GM23338 (cell line): ENCODE results near the gene RABL3. TPM values are rescaled to one million over a fixed set of nuclear protein-coding genes. Genes with fewer than 3 reads are reported as not detected.

ENCODE experiments used
- ATAC-seq: fragments of 200-7000 bp; cut with Tn5 transposase; 3 replicates; pipeline ENCODE4 v1.9.1; 2020
- DNase-seq: peaks from one replicate; pipeline ENCODE4 v3.0.0-alpha.2; 2015; ENCODE audit warnings: low spot score
- H2AFZ ChIP-seq: fragments of 200-600 bp; sonication (generic); 2 replicates; pipeline ENCODE4 v1.8.0; 2016; ENCODE audit warnings: antibody characterized with exemption, mild to moderate bottlenecking, moderate library complexity
- H3F3A ChIP-seq: fragments of 200-600 bp; sonication (generic); replicated peaks from 2 replicates; pipeline ENCODE4 v1.8.0; 2017; ENCODE audit warnings: antibody characterized with exemption, mixed run types, low read depth
- H3K27ac ChIP-seq: fragments of 200-600 bp; sonication (generic); 2 replicates; pipeline ENCODE4 v1.6.1; 2016; ENCODE audit warnings: low read depth
- H3K27me3 ChIP-seq: fragments of 200-600 bp; sonication (generic); 2 replicates; pipeline ENCODE4 v1.8.0; 2016; ENCODE audit warnings: mild to moderate bottlenecking, mixed run types, moderate library complexity; ENCODE audit not compliant: insufficient read depth
- H3K36me3 ChIP-seq: fragments of 200-600 bp; sonication (generic); 2 replicates; pipeline ENCODE4 v1.8.0; 2016; ENCODE audit warnings: mild to moderate bottlenecking; ENCODE audit not compliant: insufficient read depth
- H3K4me1 ChIP-seq: fragments of 200-600 bp; sonication (generic); 2 replicates; pipeline ENCODE4 v1.8.0; 2016; ENCODE audit warnings: mild to moderate bottlenecking, moderate library complexity; ENCODE audit not compliant: insufficient read depth
- H3K4me2 ChIP-seq: fragments of 200-600 bp; sonication (generic); 2 replicates; pipeline ENCODE4 v1.7.1; 2017; ENCODE audit warnings: mixed run types
- H3K4me3 ChIP-seq: fragments of 200-600 bp; sonication (generic); 2 replicates; pipeline ENCODE4 v1.6.1; 2016; ENCODE audit warnings: mixed run types
- H3K79me2 ChIP-seq: fragments of 200-600 bp; sonication (generic); replicated peaks from 2 replicates; pipeline ENCODE4 v1.8.0; 2017; ENCODE audit warnings: mild to moderate bottlenecking; ENCODE audit not compliant: insufficient read depth
- H3K9me2 ChIP-seq: fragments of 200-600 bp; sonication (generic); 2 replicates; pipeline ENCODE4 v1.8.0; 2017; ENCODE audit not compliant: insufficient read depth
- H4K20me1 ChIP-seq: fragments of 200-600 bp; sonication (generic); replicated peaks from 2 replicates; pipeline ENCODE4 v1.8.0; 2017; ENCODE audit warnings: mild to moderate bottlenecking; ENCODE audit not compliant: insufficient read depth
- H3K27ac Mint-ChIP-seq: 2 replicates; pipeline ENCODE4 v1.8.0; 2020; ENCODE audit warnings: inconsistent platforms, mild to moderate bottlenecking, moderate library complexity, mixed read lengths
- H3K27me3 Mint-ChIP-seq: 3 replicates; pipeline ENCODE4 v1.8.0; 2022; ENCODE audit warnings: low read depth, mild to moderate bottlenecking, moderate library complexity, mixed read lengths, inconsistent platforms; ENCODE audit not compliant: insufficient read depth, poor library complexity
- H3K36me3 Mint-ChIP-seq: 3 replicates; pipeline ENCODE4 v1.8.0; 2021; ENCODE audit warnings: low read depth, mild to moderate bottlenecking, inconsistent platforms, moderate library complexity, mixed read lengths
- H3K4me1 Mint-ChIP-seq: 3 replicates; pipeline ENCODE4 v1.8.0; 2020; ENCODE audit warnings: mild to moderate bottlenecking, inconsistent platforms, mixed read lengths
- H3K4me3 Mint-ChIP-seq: 3 replicates; pipeline ENCODE4 v1.8.0; 2021; ENCODE audit warnings: moderate library complexity, mild to moderate bottlenecking, inconsistent platforms, mixed read lengths
- H3K9me3 Mint-ChIP-seq: 3 replicates; pipeline ENCODE4 v1.8.0; 2020; ENCODE audit warnings: moderate library complexity, mild to moderate bottlenecking, inconsistent platforms, mixed read lengths
- CREB1 ChIP-seq: fragments of 250-450 bp; sonication (Bioruptor Pico); IDR thresholded peaks from 2 replicates; pipeline ENCODE4 v1.5.0; 2020; ENCODE audit warnings: low read depth, mild to moderate bottlenecking, moderate library complexity
- EZH2 ChIP-seq: fragments of 200-600 bp; sonication (generic); IDR thresholded peaks from one replicate; pipeline ENCODE4 v1.8.0; 2017; ENCODE audit warnings: antibody characterized with exemption, mild to moderate bottlenecking, low read depth; ENCODE audit not compliant: unreplicated experiment
- EZH2phosphoT487 ChIP-seq: fragments of 200-600 bp; sonication (generic); IDR thresholded peaks from one replicate; pipeline ENCODE4 v1.8.1; 2018; ENCODE audit warnings: antibody characterized with exemption; ENCODE audit not compliant: unreplicated experiment
- JUNB ChIP-seq: IDR thresholded peaks from one replicate; pipeline ENCODE4 v1.6.1; 2016; ENCODE audit warnings: antibody characterized with exemption; ENCODE audit not compliant: unreplicated experiment
- NANOG ChIP-seq: IDR thresholded peaks from 2 replicates; pipeline ENCODE4 v1.6.1; 2016; ENCODE audit warnings: antibody characterized with exemption, borderline replicate concordance
- STAT1 ChIP-seq: IDR thresholded peaks from one replicate; pipeline ENCODE4 v1.6.1; 2016; ENCODE audit warnings: antibody characterized with exemption; ENCODE audit not compliant: unreplicated experiment
- ZNF114 ChIP-seq: fragments of 250-450 bp; sonication (Bioruptor Pico); IDR thresholded peaks from 2 replicates; pipeline ENCODE4 v1.5.0; 2020; ENCODE audit warnings: mild to moderate bottlenecking, moderate library complexity
- ZNF331 ChIP-seq: fragments of 250-450 bp; sonication (Bioruptor Pico); IDR thresholded peaks from 2 replicates; pipeline ENCODE4 v1.5.0; 2020; ENCODE audit warnings: low read depth, mild to moderate bottlenecking, moderate library complexity
- polyA plus RNA-seq: library from polyadenylated mRNA; unstranded; fragments of >200 nt; fragmentation: Nextera tagmentation; extraction: Ambion mirVana; gene quantifications from 2 replicates; pipeline ENCODE4 v1.2.1, GENCODE V29; 2016
- total RNA-seq: library from RNA; depleted of rRNA; stranded (reverse); fragments of >200 nt; shearing (Covaris generic); gene quantifications from 2 replicates; pipeline ENCODE4 v1.2.3, GENCODE V29; 2014
- TF ChIP-seq, protein P1 (sequence below): fragments of 250-450 bp; sonication (Bioruptor Pico); IDR thresholded peaks from 2 replicates; pipeline ENCODE4 v1.5.0; 2020; ENCODE audit warnings: mild to moderate bottlenecking, moderate library complexity
- TF ChIP-seq, protein P2 (sequence below): IDR thresholded peaks from one replicate; pipeline ENCODE4 v1.6.1; 2018; ENCODE audit warnings: antibody characterized with exemption; ENCODE audit not compliant: unreplicated experiment
- TF ChIP-seq, protein P3 (sequence below), 2 experiments: fragments of 200-600 bp in 1 of 2; sonication (generic) in 1 of 2; conservative IDR thresholded peaks; 2 replicates each; pipeline versions ENCODE4 v1.5.1 to v1.6.1; 2016 to 2017; ENCODE audit warnings: antibody characterized with exemption in 2 of 2, low read depth in 2 of 2, mild to moderate bottlenecking in 2 of 2, moderate library complexity in 1 of 2
- TF ChIP-seq, protein P4 (sequence below): IDR thresholded peaks from 2 replicates; pipeline ENCODE4 v1.6.1; 2016; ENCODE audit warnings: antibody characterized with exemption

RABL3 gene
- total and polyA plus RNA-seq, 2 experiments from 2014 or later, result 7.8 to 9.8 TPM

DNA sequence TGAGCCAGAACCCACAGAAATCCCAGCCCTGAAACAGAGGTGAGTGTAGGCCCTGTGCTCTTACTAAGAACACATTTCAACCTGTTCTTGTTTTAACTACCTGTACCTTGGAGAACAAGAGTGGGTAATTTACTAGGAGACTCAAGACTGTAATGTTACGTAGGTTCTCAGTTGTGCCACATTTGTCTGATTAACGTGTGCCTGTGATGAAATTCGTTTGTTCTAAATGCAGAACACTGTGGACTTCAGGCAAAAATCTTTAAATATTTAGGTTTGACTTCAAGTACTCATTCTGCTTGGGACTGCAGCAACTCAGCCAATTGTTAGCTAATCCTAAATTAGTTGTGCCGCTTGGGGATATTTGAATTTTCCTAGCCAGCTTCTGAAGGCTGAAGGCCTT, 28.6 kb upstream of the RABL3 start (continued):
- TF ChIP-seq, protein P1, sequence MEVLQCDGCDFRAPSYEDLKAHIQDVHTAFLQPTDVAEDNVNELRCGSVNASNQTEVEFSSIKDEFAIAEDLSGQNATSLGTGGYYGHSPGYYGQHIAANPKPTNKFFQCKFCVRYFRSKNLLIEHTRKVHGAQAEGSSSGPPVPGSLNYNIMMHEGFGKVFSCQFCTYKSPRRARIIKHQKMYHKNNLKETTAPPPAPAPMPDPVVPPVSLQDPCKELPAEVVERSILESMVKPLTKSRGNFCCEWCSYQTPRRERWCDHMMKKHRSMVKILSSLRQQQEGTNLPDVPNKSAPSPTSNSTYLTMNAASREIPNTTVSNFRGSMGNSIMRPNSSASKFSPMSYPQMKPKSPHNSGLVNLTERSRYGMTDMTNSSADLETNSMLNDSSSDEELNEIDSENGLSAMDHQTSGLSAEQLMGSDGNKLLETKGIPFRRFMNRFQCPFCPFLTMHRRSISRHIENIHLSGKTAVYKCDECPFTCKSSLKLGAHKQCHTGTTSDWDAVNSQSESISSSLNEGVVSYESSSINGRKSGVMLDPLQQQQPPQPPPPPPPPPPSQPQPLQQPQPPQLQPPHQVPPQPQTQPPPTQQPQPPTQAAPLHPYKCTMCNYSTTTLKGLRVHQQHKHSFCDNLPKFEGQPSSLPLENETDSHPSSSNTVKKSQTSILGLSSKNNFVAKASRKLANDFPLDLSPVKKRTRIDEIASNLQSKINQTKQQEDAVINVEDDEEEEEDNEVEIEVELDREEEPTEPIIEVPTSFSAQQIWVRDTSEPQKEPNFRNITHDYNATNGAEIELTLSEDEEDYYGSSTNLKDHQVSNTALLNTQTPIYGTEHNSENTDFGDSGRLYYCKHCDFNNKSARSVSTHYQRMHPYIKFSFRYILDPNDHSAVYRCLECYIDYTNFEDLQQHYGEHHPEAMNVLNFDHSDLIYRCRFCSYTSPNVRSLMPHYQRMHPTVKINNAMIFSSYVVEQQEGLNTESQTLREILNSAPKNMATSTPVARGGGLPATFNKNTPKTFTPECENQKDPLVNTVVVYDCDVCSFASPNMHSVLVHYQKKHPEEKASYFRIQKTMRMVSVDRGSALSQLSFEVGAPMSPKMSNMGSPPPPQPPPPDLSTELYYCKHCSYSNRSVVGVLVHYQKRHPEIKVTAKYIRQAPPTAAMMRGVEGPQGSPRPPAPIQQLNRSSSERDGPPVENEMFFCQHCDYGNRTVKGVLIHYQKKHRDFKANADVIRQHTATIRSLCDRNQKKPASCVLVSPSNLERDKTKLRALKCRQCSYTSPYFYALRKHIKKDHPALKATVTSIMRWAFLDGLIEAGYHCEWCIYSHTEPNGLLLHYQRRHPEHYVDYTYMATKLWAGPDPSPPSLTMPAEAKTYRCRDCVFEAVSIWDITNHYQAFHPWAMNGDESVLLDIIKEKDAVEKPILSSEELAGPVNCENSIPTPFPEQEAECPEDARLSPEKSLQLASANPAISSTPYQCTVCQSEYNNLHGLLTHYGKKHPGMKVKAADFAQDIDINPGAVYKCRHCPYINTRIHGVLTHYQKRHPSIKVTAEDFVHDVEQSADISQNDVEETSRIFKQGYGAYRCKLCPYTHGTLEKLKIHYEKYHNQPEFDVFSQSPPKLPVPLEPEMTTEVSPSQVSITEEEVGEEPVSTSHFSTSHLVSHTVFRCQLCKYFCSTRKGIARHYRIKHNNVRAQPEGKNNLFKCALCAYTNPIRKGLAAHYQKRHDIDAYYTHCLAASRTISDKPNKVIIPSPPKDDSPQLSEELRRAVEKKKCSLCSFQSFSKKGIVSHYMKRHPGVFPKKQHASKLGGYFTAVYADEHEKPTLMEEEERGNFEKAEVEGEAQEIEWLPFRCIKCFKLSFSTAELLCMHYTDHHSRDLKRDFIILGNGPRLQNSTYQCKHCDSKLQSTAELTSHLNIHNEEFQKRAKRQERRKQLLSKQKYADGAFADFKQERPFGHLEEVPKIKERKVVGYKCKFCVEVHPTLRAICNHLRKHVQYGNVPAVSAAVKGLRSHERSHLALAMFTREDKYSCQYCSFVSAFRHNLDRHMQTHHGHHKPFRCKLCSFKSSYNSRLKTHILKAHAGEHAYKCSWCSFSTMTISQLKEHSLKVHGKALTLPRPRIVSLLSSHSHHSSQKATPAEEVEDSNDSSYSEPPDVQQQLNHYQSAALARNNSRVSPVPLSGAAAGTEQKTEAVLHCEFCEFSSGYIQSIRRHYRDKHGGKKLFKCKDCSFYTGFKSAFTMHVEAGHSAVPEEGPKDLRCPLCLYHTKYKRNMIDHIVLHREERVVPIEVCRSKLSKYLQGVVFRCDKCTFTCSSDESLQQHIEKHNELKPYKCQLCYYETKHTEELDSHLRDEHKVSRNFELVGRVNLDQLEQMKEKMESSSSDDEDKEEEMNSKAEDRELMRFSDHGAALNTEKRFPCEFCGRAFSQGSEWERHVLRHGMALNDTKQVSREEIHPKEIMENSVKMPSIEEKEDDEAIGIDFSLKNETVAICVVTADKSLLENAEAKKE (CRISPR knock-in tag), result no peak
- TF ChIP-seq STAT1 (no peak), EZH2 (no peak)

DNA sequence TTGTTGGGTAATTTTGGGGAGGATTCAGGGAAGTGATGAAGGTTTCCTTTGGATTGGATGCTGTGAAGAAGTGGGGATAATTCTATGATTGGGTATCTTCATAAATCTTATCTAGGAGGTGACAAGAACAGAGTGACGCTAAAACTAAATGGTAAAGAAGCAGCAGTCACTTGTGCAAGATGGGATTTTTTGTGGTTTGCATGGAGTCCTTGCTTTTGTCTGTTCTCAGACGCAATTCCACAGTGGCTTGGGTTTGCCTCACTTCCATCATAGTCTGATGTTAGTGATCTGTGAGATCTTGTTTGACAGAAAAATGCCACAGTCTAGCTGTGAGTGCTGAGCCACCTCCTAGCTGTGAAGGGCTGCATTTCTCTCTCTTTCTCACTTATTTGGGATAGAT, 27.1 kb upstream of the RABL3 start:
- H3K4me3 ChIP-seq, result no peak overlapping the region
- peaks cover 12% of the 10 kb centered on the region for H3K36me3 Mint-ChIP-seq
- no peak for DNase-seq
- no peak overlapping the region for H3K27ac ChIP-seq
- no peaks in the 10 kb centered on the region for H3K27me3 ChIP-seq
- H3K27me3 Mint-ChIP-seq, result no peaks in the 10 kb centered on the region
- H3K4me1 ChIP-seq, result peaks cover 25% of the 10 kb centered on the region
- no peak for ATAC-seq
- H3F3A ChIP-seq, result no peaks in the 10 kb centered on the region
- 0 out of 2 replicates have a peak, but pooled peaks cover 6% of the 10 kb centered on the region for H3K36me3 ChIP-seq
- peaks cover 82% of the 10 kb centered on the region for H3K79me2 ChIP-seq
- no peak overlapping the region for H3K4me2 ChIP-seq
- H4K20me1 ChIP-seq, result 0 out of 2 replicates have a peak, but pooled peaks cover 14% of the 10 kb centered on the region
- H2AFZ ChIP-seq, result no peak overlapping the region
- H3K9me2 ChIP-seq, result no peaks in the 10 kb centered on the region
- no peak overlapping the region for H3K4me3 Mint-ChIP-seq
- no peaks in the 10 kb centered on the region for H3K9me3 Mint-ChIP-seq
- H3K27ac Mint-ChIP-seq, result peak overlapping the region; percentile 52
- H3K4me1 Mint-ChIP-seq, result peaks cover 62% of the 10 kb centered on the region
- TF ChIP-seq, protein P2, sequence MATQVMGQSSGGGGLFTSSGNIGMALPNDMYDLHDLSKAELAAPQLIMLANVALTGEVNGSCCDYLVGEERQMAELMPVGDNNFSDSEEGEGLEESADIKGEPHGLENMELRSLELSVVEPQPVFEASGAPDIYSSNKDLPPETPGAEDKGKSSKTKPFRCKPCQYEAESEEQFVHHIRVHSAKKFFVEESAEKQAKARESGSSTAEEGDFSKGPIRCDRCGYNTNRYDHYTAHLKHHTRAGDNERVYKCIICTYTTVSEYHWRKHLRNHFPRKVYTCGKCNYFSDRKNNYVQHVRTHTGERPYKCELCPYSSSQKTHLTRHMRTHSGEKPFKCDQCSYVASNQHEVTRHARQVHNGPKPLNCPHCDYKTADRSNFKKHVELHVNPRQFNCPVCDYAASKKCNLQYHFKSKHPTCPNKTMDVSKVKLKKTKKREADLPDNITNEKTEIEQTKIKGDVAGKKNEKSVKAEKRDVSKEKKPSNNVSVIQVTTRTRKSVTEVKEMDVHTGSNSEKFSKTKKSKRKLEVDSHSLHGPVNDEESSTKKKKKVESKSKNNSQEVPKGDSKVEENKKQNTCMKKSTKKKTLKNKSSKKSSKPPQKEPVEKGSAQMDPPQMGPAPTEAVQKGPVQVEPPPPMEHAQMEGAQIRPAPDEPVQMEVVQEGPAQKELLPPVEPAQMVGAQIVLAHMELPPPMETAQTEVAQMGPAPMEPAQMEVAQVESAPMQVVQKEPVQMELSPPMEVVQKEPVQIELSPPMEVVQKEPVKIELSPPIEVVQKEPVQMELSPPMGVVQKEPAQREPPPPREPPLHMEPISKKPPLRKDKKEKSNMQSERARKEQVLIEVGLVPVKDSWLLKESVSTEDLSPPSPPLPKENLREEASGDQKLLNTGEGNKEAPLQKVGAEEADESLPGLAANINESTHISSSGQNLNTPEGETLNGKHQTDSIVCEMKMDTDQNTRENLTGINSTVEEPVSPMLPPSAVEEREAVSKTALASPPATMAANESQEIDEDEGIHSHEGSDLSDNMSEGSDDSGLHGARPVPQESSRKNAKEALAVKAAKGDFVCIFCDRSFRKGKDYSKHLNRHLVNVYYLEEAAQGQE, result no peak
- TF ChIP-seq, protein P3, sequence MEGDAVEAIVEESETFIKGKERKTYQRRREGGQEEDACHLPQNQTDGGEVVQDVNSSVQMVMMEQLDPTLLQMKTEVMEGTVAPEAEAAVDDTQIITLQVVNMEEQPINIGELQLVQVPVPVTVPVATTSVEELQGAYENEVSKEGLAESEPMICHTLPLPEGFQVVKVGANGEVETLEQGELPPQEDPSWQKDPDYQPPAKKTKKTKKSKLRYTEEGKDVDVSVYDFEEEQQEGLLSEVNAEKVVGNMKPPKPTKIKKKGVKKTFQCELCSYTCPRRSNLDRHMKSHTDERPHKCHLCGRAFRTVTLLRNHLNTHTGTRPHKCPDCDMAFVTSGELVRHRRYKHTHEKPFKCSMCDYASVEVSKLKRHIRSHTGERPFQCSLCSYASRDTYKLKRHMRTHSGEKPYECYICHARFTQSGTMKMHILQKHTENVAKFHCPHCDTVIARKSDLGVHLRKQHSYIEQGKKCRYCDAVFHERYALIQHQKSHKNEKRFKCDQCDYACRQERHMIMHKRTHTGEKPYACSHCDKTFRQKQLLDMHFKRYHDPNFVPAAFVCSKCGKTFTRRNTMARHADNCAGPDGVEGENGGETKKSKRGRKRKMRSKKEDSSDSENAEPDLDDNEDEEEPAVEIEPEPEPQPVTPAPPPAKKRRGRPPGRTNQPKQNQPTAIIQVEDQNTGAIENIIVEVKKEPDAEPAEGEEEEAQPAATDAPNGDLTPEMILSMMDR (conservative IDR thresholded peaks at IDR 0.05; ENCODE audit: low read depth in 2 of 2), result no peak
- no peak for TF ChIP-seq STAT1
- no peak for TF ChIP-seq ZNF331 (CRISPR knock-in tag)
- no peak for TF ChIP-seq CREB1
- TF ChIP-seq ZNF114 (CRISPR knock-in tag), result no peak
- TF ChIP-seq JUNB, result no peak
- TF ChIP-seq, protein P4, sequence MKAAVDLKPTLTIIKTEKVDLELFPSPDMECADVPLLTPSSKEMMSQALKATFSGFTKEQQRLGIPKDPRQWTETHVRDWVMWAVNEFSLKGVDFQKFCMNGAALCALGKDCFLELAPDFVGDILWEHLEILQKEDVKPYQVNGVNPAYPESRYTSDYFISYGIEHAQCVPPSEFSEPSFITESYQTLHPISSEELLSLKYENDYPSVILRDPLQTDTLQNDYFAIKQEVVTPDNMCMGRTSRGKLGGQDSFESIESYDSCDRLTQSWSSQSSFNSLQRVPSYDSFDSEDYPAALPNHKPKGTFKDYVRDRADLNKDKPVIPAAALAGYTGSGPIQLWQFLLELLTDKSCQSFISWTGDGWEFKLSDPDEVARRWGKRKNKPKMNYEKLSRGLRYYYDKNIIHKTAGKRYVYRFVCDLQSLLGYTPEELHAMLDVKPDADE, result no peak
- no peak for TF ChIP-seq EZH2phosphoT487
- TF ChIP-seq EZH2, result no peak
- TF ChIP-seq NANOG, result no peak
